Skeletal muscle cell (primary cell): ENCODE results near the gene ZNF471.

Source experiments
- DNase-seq: peaks from one replicate; pipeline ENCODE4 v3.0.0-alpha.2; 2010; ENCODE audit warnings: low read depth
- H3K4me3 ChIP-seq: 2 replicates; pipeline ENCODE4 v1.5.1; 2011; ENCODE audit warnings: low read depth, mild to moderate bottlenecking, control low read depth, low read length, moderate library complexity

ZNF471 gene

GRCh38 chr19:56567274-56568120, 59.8 kb downstream of the ZNF471 start, which contains the start of gene ZNF470:
TSS of gene ZNF470 (plus strand) at chr19:56567468. CDS start at chr19:56570312, 2,844 bp downstream.
- DNase-seq = peak; percentile 76
- peak within 1 kb of the TSS; percentile 91 for H3K4me3 ChIP-seq

GRCh38 chr19:56572589-56572988, 64.9 kb downstream of the ZNF471 start:
- no peak overlapping the region for H3K4me3 ChIP-seq
- no peak for DNase-seq

- no peak for DNase-seq
- H3K4me3 ChIP-seq = no peak overlapping the region
Observed at GRCh38 chr19:56573914-56574313, 66.3 kb downstream of the ZNF471 start.

- no peak overlapping the region for H3K4me3 ChIP-seq
- no peak for DNase-seq
Observed at GRCh38 chr19:56577719-56578602, 70.3 kb downstream of the ZNF471 start.
